Activated gamma-delta T cell (primary cell): ENCODE measurements around the gene HMGN4.

Experiments
- DNase-seq: peaks from one replicate; lab custom pipeline; 2025; lab: John Stamatoyannopoulos, UW

HMGN4 gene

DNA sequence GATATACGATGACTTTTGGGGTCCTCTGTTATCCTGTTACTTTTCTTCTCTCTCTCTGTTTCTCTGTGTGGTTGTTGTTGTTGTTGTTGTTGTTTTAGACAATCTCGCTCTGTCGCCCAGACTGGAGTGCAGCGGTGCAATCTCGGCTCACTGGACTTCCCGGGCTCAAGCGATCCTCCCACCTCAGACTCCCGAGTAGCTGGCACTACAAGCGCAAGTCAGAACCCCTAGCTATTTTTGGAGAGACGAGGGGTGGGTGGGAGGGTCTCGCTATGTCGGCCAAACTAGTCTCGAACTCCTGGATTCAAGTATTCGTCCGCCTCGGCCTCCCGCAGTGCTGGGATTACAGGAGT is 39.5 kb downstream of the HMGN4 start:
- DNase-seq, result no peak

DNA sequence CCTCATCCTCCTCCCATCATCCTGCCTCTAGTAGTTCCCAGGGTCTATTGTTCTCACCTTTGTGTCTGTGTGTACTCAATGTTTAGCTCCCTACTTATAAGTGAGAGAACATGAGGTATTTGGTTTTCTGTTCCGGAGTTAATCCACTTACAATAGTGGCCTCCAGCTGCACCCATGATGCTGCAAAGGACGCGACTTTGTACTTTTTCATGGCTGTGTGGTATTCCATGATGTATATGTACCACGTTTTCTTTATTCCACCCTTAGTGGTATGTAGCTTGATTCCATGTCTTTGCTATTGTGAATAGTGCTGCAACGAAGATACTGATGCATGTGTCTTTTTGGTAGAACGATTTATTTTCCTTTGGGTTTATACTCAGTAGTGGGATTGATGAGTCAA is 40.1 kb downstream of the HMGN4 start:
- no peak for DNase-seq

DNA sequence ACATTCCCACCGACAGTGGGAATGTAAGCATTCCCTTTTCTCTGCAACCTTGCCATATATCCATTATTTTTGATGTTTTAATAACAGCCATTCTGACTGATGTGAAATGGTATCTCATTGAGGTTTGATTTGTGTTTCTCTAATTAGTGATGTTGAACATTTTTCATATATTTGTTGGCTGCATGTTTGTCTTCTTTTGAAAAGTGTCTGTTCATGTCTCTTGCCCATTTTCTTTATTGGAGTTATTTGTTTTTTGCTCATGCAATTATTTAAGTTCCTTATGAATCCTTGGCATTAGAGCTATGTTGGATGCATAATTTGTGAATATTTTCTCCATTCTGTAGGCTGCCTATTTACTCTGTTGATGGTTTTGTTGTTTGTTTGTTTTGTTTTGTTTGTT is 40.6 kb downstream of the HMGN4 start:
- DNase-seq, result no peak

DNA sequence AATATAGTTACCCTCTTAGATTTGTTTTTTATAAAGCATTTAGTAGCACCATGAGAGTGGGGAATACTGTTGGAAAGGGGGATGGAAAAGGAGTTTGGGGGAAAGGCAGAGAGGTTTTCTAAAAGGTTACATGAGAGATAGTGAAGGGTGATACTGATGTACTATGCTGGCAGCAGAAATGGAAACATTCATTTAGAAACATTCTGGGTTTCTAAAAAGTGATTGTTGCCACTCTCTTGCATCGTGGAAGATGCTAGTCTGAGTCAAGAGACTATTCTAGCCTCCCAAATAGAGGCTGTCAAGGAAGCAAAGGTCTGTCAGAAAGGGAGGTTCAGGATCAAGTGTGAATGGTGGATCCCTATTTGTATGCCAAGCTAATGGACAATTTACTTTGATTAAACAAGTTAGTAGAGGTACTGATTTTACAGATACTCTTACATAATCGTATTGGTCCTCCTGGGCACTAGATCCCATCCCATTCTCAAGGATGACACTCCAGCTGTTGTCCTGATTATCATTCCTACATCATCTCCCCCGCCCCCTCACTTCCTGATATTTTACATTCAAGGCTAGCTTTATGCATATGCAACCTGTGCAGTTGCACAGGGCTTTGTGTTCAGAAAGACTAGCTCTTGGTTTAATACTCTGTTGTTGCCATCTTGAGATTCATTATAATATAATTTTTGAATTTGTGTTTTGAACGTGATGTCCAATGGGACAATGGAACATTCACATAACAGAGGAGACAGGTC is 43.2 kb downstream of the HMGN4 start:
- no peak for DNase-seq

DNA sequence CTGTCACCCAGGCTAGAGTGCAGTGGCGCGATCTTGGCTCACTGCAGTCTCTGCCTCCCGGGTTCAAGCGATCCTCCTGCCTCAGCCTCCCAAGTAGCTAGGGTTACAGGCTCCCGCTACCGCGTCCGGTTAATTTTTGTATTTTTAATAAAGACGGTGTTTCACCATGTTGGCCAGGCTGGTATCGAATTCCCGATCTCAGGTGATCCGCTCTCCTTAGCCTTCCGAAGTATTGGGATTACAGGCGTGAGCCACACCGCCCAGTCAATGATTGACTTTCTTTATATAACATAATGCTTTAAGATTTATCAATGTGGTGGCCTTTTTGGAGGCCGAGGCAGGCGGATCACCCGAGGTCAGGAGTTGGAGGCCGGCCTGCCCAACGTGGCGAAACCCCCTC is 50.8 kb downstream of the HMGN4 start:
- no peak for DNase-seq

DNA sequence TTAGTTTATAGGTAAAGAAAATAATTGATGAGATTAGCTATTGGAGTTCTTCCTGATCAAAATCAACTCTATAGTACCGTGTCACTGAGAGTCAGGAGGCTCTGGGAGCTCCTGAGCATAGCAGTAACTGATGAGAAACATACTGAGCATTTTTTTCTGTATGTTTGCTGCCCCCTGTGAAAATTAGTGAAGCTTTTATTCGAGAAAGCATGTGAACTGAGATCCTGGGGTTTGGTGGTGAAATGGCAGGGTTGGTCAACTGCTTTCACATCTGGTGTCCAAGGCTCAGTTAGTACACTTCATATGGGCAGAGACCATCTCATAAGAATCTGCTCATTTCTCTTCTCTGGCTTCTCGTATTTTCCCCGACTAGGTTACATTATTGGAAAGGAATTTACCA is 54.5 kb downstream of the HMGN4 start:
- no peak for DNase-seq

DNA sequence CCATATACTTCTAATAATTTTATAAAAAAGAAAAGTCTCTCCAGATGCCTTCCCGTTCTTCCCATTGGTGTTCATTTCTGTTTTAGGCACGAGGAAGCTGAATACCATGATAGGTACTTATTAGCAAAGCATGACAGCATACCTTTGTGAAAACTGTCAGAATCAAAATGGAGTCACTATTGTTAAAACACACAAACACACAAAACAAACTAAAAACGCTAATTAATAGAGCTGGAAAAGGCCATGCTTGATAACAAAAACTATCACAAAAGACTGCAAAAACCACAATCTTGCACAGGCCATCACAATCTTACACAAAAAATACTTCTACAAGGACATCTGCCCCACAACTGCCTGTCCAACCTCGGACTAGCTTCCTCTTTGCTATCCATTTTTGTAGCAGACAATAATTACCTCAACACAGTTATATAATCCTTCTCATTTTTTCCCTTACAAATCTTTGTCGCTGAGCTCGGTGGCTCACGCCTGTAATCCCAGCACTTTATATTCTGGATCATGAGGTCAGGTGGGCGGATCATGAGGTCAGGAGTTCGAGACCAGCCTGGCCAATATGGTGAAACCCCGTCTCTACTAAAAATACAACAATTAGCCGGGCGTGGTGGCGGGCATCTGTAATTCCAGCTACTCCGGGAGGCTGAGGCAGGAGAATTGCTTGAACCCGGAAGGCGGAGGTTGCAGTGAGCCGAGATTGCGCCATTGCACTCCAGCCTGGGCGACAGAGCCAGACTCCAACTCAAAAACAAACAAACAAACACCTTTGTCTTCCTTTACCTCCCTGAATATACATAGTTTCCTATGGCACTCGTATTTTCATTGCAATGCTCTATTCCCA is 55.3 kb downstream of the HMGN4 start:
- no peak for DNase-seq

DNA sequence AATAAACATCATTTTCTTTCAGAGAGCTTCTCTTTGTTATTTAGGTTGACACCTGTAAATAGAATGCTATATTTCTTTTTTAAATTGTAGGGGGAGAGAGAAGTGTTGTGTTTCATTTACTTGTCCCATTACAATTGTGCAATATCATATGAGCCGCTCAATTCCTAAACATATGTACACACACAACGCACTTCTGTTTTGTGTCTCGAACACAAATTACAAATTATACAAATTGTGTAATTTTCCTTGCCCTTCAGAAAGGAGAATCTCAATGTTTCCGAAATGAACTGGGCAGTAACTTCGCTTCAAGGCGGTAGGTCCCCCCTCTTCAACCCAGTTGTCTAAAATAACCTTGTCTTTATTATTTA is 55.9 kb downstream of the HMGN4 start:
- no peak for DNase-seq

DNA sequence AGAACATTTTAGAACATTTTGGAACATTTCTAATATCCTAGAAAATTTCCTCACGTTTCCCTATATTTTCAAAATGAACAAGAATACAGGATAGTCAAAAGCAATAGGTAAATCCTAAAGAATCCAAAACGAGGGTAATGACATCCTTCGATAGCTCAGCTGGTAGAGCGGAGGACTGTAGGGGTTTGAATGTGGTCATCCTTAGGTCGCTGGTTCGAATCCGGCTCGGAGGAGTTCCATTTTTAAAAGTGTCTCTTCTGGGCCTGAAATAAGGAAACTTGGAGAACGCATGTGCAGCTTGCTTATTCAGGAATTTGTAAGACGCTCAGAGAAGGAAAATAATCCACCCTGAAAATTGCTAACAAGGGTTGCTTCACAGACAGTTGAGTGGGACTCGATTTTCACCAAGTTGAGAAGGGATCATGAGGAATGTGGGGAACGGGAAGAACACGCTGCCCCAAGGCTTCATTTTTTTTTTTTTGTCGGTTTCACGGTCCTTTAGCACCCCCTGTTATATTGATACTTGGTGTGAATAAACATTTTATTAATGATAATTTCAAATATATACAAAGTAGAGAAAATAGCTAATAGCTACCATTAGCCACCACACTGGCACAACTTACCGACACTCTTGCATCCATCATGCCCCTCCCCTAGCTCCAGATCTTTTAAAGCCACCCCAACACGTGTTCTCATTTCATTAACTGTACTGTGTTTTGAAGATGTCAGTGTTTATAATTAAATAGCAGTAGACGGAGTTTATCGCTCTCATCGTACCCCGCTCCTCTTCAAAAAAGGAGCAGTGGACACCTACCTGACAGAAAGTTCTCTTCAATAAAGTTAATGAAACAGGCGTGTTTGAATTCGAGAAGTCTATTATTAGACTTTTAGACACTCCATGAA is 56.8 kb downstream of the HMGN4 start:
- DNase-seq, result no peak

DNA sequence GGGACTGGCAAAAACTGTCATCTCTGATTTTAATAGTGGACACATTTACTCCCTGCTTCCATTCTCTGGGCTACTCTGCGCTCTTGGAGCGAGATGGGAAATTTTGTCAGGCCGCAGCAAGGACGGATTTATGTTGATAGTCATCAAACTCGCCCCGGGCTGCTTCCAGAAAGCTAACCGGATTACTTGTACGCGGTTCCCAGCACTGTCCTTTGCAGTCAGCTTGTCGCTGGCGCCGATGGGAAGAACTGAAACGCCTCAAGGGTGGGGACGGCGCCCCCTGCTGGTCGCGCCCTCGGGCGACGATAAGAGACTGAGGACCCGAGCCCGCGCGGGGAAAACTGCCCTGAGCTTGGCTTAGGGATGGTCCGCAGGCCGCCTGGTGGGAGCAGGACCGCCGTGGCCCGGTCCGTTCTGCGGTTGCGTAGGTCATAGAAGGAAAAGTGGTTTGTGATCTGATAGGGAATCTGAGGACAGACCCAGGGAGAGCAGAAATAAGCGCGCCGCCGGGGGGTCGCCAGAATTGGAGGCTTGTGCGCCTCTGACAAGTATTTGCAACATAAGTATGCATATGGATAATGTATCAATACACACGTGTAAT is 57.6 kb downstream of the HMGN4 start:
- DNase-seq, result peak; percentile 70
